OCI-M1 (cell line): ENCODE results near the gene RNF217.
"Not testable (repeated sequence)": the region's sequence is repeated elsewhere in the genome, so short reads cannot be mapped to it uniquely, and the experiment has no call there.

Experiments
- DNase-seq: peaks from one replicate; lab custom pipeline; 2025; lab: John Stamatoyannopoulos, UW

The RNF217 gene

GRCh38 chr6:125125856-125126255, 163.6 kb downstream of the RNF217 start:
- not testable (repeated sequence) for DNase-seq

- no peak for DNase-seq
Measured at GRCh38 chr6:125129354-125129753, 167.1 kb downstream of the RNF217 start.

DNA sequence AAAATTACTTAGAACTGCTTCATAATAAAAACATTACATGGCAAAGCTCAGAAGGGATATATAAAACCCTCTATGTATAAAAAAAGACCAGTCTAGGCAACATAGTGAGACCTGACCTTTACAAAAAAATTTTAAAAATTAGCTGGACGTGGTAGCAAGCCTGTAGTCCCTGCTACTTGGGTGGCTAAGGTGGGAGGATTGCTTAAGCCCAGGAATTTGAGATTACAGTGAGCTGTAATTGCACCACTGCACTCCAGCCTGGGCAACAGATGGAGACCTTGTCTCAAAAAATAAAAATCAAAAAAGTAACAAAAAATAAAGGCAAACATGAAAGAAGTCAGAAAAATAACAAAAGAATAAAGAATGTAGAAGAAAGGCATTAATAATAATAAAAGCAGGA, 169.8 kb downstream of the RNF217 start:
- DNase-seq = no peak

- no peak for DNase-seq
Measured at GRCh38 chr6:125136378-125136777, 174.1 kb downstream of the RNF217 start.

- DNase-seq = no peak
Measured at GRCh38 chr6:125138083-125138482, 175.8 kb downstream of the RNF217 start.

DNA sequence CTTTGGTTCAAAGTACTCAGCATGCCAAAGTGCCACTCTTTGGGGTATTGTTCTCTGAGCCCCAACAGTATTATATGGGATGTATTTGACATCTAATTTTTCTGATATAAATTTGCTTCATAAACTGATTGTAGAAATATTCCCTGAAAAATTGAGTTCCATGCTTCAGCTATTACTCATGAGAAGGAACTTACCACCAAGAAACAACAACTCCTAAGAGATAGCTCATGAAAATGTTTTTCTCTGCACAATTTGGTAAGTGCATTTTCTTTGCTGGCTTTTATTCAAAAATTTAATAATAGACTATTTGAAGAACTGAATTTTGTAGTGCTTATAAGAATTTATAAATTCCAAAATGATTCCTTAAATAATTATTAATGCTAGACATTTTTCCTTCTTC, 178.6 kb downstream of the RNF217 start:
- no peak for DNase-seq
